PC-9 (cell line): ENCODE results near the gene CIAO2B.

Experiments
- EZH2 ChIP-seq: fragments of 200-600 bp; sonication (generic); IDR thresholded peaks from 2 replicates; pipeline ENCODE4 v1.8.0; 2017; ENCODE audit warnings: antibody characterized with exemption, low read depth
- TF ChIP-seq, protein P1 (sequence below): fragments of 200-600 bp; sonication (generic); conservative IDR thresholded peaks from 2 replicates; pipeline ENCODE4 v1.6.1; 2017; ENCODE audit warnings: mixed run types, antibody characterized with exemption, mild to moderate bottlenecking, moderate library complexity

DNA sequence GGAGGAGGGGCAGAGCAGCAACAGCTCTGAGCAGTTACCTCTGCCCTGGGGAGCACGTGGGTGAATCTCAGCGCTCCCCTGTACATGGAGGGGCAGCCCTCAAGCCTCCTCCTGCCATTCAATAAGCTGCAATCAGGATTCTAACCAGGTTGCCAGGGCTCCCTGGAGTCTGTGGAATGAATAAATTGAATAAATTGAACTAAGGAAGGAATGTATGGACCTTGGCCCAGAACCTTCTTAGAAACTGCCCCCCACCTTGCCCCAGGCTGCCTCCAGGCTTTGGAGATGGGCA lies 14.0 kb downstream of the CIAO2B start:
- TF ChIP-seq, protein P1, sequence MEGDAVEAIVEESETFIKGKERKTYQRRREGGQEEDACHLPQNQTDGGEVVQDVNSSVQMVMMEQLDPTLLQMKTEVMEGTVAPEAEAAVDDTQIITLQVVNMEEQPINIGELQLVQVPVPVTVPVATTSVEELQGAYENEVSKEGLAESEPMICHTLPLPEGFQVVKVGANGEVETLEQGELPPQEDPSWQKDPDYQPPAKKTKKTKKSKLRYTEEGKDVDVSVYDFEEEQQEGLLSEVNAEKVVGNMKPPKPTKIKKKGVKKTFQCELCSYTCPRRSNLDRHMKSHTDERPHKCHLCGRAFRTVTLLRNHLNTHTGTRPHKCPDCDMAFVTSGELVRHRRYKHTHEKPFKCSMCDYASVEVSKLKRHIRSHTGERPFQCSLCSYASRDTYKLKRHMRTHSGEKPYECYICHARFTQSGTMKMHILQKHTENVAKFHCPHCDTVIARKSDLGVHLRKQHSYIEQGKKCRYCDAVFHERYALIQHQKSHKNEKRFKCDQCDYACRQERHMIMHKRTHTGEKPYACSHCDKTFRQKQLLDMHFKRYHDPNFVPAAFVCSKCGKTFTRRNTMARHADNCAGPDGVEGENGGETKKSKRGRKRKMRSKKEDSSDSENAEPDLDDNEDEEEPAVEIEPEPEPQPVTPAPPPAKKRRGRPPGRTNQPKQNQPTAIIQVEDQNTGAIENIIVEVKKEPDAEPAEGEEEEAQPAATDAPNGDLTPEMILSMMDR = no peak
- no peak for TF ChIP-seq EZH2
